Uterus (tissue), 2 donors: ENCODE data around the gene BRAP.

Experiments used
- POLR2A ChIP-seq, 2 donors: fragments of 450-650 bp; IDR thresholded peaks; one replicate each; pipeline ENCODE4 v1.6.1; 2016; ENCODE audit warnings: antibody characterized with exemption in 2 of 2, mild to moderate bottlenecking in 1 of 2, moderate library complexity in 1 of 2
- TF ChIP-seq, protein P1 (sequence below), 4 experiments: fragments of 200-600 bp in 2 of 4; fragments of 450-650 bp in 2 of 4; sonication (generic) in 2 of 4; IDR thresholded peaks; one replicate each; pipeline ENCODE4 v1.5.1; 2016 to 2019; ENCODE audit warnings: antibody characterized with exemption in 4 of 4, mild to moderate bottlenecking in 2 of 4, moderate library complexity in 1 of 4

DNA sequence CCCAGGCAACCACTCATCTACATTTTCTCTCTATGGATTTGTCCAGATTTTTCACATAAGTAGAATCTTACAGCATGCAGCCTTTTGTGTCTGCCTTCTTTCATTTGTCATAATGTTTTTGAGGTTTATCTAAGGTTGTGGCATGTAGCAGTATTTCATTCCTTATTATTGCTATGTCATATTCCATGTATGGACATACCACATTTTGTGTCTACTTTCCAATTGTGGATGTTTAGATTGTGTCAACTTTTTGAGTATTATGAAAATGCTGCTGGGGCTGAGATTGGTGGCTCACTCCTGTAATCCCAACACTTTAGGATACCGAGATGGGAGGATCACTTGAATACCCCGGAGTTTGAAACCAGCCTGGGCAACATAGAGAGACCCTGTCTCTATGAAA is 83.4 kb downstream of the BRAP start:
- TF ChIP-seq, protein P1, sequence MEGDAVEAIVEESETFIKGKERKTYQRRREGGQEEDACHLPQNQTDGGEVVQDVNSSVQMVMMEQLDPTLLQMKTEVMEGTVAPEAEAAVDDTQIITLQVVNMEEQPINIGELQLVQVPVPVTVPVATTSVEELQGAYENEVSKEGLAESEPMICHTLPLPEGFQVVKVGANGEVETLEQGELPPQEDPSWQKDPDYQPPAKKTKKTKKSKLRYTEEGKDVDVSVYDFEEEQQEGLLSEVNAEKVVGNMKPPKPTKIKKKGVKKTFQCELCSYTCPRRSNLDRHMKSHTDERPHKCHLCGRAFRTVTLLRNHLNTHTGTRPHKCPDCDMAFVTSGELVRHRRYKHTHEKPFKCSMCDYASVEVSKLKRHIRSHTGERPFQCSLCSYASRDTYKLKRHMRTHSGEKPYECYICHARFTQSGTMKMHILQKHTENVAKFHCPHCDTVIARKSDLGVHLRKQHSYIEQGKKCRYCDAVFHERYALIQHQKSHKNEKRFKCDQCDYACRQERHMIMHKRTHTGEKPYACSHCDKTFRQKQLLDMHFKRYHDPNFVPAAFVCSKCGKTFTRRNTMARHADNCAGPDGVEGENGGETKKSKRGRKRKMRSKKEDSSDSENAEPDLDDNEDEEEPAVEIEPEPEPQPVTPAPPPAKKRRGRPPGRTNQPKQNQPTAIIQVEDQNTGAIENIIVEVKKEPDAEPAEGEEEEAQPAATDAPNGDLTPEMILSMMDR (IDR thresholded peaks at IDR 0.05) = no peak
- no peak for TF ChIP-seq POLR2A (IDR thresholded peaks at IDR 0.05)
